ENCODE results near the gene TPM2. TPM values are rescaled to one million over a fixed set of nuclear protein-coding genes. Genes with fewer than 3 reads are reported as not detected.

TPM2 gene
- total and polyA plus RNA-seq, 10 of the 15 experiments (the other 5 are each of a cell fraction or from before 2014, with no cell fraction given): 0.11 to 9.3 (median 1.1) TPM

DNA sequence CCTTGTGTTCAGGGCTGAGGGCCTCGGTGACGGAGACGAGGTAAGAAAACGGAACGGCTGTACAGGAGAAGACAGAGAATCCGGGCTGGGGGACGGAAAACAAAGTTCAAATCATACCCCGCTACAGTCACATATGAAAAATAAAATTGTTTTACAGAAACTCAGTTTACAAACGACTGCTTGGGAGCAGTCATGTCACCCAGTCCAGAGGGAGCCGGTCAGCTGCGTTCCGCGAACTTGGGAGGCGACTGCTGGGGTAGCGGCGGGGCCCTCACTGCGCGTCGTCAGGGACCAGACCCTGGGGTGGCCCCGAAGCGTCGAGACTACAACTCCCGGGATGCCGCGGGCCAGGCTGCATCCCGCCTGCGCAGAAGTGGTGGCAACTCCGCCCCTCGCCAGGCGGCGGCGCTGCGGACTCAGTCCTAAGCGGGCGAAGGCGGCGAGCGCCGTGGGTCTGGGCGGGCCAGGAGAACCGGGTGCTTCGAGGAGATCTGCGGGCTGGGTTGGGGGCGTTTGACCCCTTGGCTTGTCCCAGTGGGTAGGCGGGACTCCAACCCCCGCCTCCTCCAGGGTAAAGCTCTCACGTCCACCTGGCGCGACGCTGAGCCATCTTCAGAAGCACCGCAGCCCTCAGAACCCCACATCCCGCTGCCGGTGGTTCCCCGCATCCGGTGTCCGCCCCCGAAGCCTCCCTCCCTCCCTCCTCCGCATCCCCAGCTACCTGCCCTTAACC, 43.0 kb downstream of the TPM2 start (continued):
- TF ChIP-seq NR2C1 (IDR thresholded peaks at IDR 0.05) (no peak), BCLAF1 (IDR thresholded peaks at IDR 0.05) (no peak), ETV6 (conservative IDR thresholded peaks at IDR 0.05 in 1 of 2, IDR thresholded peaks at IDR 0.05 in 1 of 2; ENCODE audit: borderline replicate concordance in 1 of 2, low read depth in 1 of 2) (no peak), BHLHE40 (IDR thresholded peaks at IDR 0.05; ENCODE audit: borderline replicate concordance in 1 of 2, low read depth in 2 of 2, low read length in 1 of 2) (peak; percentile 29 to 64; a peak in 2 of 4 replicates), RBBP5 (conservative IDR thresholded peaks at IDR 0.05) (no peak), CHD1 (IDR thresholded peaks at IDR 0.05; ENCODE audit: low read depth, low read length) (no peak), SREBF2 (IDR thresholded peaks at IDR 0.05; ENCODE audit: low read length) (no peak), ZNF592 (IDR thresholded peaks at IDR 0.05) (no peak), POLR2AphosphoS5 (IDR thresholded peaks at IDR 0.05; ENCODE audit: low read length) (peak; percentile 74), PKNOX1 (IDR thresholded peaks at IDR 0.05) (no peak), EZH2 (IDR thresholded peaks at IDR 0.05; ENCODE audit: borderline replicate concordance, control insufficient read depth, low read depth, low read length) (no peak), GABPA (IDR thresholded peaks at IDR 0.05; ENCODE audit: low read depth) (no peak), EED (IDR thresholded peaks at IDR 0.05; ENCODE audit: low read depth) (no peak; the same call in 1 of the 2 replicates), CREB1 (IDR thresholded peaks at IDR 0.05; ENCODE audit: low read depth) (no peak)
- TF ChIP-seq, protein P1, sequence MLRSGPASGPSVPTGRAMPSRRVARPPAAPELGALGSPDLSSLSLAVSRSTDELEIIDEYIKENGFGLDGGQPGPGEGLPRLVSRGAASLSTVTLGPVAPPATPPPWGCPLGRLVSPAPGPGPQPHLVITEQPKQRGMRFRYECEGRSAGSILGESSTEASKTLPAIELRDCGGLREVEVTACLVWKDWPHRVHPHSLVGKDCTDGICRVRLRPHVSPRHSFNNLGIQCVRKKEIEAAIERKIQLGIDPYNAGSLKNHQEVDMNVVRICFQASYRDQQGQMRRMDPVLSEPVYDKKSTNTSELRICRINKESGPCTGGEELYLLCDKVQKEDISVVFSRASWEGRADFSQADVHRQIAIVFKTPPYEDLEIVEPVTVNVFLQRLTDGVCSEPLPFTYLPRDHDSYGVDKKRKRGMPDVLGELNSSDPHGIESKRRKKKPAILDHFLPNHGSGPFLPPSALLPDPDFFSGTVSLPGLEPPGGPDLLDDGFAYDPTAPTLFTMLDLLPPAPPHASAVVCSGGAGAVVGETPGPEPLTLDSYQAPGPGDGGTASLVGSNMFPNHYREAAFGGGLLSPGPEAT (IDR thresholded peaks at IDR 0.05; ENCODE audit: low read depth): no peak; the same call in 1 of the 2 replicates
- TF ChIP-seq, protein P2, sequence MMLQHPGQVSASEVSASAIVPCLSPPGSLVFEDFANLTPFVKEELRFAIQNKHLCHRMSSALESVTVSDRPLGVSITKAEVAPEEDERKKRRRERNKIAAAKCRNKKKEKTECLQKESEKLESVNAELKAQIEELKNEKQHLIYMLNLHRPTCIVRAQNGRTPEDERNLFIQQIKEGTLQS (IDR thresholded peaks at IDR 0.05; ENCODE audit: borderline replicate concordance, extremely low read depth, low read depth, low read length): peak; percentile 22; the same call in 1 of the 2 replicates
